RKO (cell line): ENCODE results near the gene TUBB4B.

Experiments used
- DNase-seq: peaks from one replicate; pipeline ENCODE4 v3.0.0-alpha.2; 2016; ENCODE audit warnings: low spot score

TUBB4B gene

DNA sequence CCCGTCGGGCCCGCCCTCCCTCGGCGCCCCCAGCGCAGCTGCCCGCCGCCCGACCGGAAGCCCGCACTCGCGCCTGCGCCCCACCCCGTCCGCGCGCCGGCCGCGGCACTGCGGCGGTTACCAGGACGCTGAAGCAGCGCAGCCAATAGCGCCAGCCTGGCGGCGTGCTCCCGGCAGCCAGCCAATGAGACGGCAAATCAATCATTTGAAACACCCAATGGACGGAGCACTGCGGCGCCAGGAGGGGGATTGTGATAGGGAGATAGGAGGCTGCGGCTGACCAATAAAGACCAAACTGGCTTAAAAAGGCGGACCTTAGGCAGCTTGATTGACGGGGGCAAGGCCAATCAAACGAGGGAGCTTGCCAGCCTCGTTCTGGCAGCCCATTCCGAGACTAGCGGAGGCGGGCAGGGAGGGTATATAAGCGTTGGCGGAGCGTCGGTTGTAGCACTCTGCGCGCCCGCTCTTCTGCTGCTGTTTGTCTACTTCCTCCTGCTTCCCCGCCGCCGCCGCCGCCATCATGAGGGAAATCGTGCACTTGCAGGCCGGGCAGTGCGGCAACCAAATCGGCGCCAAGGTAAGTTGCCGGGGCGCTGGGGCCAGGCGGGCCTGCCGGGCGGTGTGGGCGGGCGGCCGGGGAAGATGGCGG is at the start of gene TUBB4B:
TUBB4B (plus strand) TSS at position 447 of the 649 bp plus-strand sequence; CDS start at position 521, 74 bp downstream.
- DNase-seq: peak; percentile 100

DNA sequence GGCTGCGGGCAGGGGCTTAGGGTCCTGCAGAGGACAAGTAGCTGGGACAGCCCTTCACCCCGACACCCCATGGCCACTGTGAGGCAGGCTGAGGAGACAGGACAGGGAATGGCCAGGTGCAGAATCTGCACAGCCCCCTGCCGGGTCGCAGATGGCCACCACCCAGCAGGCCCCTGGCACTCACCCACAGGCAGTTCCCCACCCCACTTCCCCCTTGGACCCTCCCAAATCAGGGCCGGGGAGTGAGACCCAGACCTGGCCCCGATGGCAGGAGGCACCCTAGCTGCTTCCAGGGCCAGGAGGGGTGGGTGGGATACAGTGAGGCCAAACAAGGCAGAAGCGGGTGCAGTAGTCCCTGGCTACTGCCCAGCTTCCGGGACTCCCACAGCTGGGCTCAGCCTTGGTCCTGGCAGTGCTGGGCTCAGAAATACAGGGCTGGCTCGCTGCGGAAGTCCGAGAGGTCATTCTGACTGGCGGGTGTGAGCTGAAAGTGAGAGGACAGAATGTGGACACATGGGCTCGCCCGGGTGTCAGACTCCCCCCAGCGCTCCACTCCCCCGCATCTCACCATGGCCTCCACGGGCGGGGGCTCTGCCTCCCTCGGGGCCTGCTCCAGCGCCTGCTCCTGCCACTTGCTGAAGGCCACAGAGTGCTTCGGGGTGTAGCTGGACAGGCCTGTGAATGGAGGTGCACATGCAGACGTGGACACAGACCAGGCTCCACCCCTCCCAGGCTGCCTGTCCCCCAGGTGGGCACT is 49.2 kb upstream of the TUBB4B start:
- DNase-seq: no peak

DNA sequence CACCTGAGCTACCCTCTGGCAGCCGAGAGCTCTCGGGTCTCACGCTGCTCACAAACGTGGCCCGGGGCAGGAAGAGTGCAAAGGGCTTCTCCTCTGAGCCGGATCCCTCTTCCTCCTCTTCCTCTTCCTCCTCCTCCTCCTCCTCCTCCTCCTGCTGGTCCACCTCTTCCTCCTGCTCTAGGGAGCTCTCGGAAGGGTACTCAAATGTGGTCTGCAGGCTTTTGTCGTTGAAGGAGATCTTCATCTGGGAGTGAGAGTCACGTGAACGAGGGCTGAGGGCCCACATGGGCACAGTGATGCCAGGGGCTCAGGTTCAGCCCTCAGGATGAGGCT is 48.7 kb upstream of the TUBB4B start:
- no peak for DNase-seq

DNA sequence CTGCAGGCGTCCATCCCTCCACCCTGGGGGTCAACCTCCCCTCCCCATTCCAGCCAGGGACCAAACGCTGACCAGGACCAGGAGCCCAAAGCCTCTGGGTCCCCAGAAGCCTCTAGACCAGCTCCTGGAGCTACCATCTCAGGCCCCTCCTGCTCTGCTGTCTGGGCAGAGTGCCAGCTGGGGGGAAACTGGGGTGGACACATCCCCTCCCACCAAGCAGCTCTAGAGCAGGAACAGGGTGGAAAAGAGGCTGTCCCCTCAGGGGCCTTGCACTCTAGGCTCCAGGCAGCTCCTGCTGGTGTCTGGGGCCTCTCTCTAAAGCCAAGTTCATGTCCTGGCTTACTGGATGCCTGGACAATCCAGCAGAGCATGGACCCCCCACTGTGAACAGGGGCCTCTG is 48.2 kb upstream of the TUBB4B start:
- DNase-seq: no peak

GRCh38 chr9:137193771-137194170 is 47.3 kb upstream of the TUBB4B start:
- no peak for DNase-seq

GRCh38 chr9:137194388-137194787 is 46.7 kb upstream of the TUBB4B start:
- no peak for DNase-seq

DNA sequence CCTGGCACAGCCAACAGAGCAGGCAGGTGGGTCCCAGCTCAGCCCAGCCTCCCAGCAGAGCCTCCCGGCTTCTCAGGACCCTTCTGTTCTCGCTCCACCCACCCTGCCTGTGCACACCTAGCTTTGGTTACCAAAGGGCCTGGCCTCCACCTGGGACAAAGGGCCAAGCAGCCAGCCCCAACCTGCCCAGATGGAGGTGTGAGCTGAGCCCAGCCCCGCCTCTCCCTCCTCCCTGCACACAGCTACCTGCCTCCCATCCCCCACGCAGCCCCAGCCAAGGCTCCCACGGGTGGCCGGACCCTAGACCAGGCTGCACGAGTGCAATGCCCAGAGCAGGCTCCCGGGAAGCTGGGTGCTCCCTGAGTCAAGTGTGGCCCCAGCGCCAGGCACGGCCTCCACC is 46.2 kb upstream of the TUBB4B start:
- no peak for DNase-seq

GRCh38 chr9:137195525-137196220 is 45.4 kb upstream of the TUBB4B start:
- DNase-seq: no peak

DNA sequence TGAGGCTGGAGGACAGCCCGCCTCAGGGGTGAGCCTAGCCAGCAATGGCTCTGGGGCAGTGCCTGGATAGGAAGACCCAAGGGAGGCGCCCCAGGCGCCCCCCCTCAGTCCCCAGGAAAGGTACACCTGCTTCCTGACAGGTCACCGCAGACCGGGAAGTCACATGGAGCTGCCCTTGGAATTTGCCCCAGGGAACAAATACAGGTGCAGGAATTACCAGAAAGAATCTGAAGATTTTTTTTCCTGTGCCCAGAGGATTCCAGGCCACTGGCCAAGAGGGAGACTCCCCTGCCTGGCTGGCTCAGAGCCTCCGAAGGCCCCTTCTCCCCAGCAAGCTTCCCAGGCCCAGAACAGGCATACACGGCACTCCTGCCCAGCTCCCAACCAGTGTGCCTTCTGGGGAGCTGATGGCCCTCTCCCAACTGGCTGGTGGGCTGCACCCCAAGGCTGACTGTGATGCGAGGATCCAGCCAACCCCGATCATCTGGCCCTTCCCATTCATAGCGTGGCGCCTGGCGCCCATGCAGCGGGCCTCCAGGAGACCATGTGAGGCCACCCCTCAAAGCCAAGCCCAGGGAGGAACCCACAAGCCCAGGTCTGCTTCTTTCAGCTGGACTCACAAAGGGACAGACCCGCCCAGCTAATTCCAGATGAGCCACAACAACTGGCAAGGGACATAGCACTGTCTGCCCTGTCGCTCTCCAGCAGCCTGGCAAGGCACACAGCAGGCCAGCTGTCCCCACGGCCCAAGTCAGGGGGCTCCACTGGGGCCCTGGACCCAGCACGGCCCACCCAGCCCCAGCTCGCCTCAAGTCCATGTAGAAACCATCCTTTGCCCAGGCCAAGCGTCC is 42.8 kb upstream of the TUBB4B start:
- no peak for DNase-seq

- peak; percentile 61 for DNase-seq
Observed at GRCh38 chr9:137198902-137199283, 42.2 kb upstream of the TUBB4B start.

DNA sequence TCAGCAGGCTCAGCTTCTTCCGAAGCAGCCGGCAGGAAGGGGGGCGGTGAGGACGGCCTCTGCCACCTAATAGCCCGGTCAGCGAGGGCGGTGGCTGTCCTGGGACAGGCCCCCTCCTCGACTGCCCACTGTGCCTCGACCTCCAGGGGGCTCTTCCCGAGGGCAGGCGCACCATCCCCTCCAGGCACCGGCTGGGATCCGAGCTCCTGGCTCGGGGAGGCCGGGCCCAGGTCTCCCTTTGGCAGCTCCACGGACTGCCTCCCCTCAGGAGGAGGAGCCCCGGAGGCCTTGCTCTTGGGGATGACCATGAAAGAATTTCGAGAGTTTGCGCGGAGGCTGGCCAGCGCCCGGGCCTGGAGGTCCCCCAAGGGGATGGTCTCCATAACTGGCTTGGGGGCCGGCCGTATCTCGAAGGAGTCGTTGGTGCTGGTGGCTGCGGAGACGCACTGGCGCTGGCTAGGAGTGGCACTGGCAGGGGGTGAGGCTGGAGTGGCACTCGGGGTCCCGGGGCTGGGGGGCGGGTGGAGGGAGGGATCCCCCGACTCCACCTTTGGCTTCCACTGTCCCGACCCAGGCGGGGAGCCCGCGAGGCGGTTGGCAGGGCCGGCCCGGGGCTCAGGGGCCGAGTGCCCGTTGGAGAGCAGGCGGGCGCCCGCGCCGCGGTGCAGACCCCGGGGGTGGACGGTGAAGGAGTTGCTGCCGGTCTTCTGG is 41.5 kb upstream of the TUBB4B start:
- DNase-seq: peak; percentile 65

- DNase-seq: peak; percentile 100
Observed at GRCh38 chr9:137200311-137201204, 40.5 kb upstream of the TUBB4B start, which contains the start of gene TPRN. TSS of gene TPRN (minus strand) at chr9:137200741. CDS start at chr9:137200711, 30 bp downstream.

- peak; percentile 53 for DNase-seq
Observed at GRCh38 chr9:137201205-137201868, 39.8 kb upstream of the TUBB4B start.

DNA sequence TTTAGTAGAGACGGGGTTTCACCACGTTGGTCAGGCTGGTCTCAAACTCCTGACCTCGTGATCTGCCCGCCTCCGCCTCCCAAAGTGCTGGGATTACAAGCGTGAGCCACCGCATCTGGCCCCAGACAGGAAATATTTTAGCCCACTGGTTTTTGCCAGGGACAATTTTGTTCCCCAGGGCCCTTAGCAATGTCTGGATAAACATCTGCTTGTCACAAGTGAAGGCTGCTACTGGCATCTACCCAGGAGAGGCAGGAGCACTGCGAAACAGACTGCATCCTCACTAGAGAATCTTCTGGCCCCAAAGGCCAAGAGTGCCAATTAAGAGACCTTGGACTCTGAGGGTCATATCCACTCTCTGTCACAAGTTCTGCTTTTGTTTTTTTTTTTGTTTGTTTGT is 38.1 kb upstream of the TUBB4B start:
- DNase-seq: no peak

DNA sequence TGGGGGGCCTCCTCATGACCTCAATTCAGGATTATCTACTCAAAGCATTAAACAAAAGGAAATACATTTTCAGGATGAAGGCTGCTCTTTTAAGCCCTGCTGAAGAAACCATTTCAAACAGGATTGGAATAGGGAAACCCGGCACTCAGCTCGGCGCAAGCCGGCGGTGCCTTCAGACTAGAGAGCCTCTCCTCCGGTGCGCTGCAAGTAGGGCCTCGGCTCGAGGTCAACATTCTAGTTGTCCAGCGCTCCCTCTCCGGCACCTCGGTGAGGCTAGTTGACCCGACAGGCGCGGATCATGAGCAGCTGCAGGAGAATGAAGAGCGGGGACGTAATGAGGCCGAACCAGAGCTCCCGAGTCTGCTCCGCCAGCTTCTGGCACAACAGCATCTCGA is 36.4 kb upstream of the TUBB4B start:
- no peak for DNase-seq

- peak; percentile 93 for DNase-seq
Observed at GRCh38 chr9:137205126-137206069, 35.7 kb upstream of the TUBB4B start, which contains the start of the genes NDOR1 and TMEM203. TSS of gene NDOR1 (plus strand) at chr9:137205700. CDS start at chr9:137205778, 78 bp downstream. TSS of gene TMEM203 (minus strand) at chr9:137205648. CDS start at chr9:137205414, 234 bp downstream.

DNA sequence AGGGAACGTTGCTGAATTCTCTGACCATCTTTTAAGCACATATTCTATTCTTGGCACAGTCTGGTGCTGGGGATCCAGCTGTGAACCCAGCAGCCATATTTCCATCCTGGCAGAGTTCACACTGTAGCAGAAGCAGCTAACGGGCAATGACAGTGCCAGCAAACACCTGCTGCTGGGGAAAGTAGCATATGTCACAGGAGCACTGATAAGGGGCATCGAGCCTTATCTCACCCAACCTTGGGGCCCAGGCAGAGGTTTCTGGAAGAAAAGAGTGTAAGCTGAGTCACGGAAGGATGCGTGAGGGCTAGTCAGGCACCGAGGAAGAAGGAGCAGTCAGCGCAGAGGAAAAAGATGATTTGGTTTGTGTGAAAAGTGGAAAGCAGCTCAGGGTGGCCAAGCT is 34.5 kb upstream of the TUBB4B start:
- DNase-seq: no peak

DNA sequence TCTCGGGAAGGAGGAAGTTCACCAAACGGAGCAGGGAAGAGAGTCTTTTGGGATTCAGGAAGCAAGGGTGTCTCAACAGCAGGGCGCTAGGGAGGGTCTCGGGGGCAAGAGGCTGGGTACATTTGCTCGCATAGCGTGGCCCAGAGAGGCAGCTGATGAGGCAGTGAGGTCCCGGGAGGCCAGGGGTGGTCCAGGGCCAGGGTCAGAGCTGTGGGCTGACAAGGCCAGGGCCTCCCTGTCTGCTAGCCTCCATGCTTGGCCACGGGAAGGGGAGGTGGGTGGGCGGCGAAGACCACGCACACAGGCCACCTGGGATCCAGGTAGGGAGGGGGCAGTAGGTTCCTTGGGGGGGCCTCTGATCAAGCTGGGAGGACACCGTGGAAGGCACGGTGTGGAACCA is 29.6 kb upstream of the TUBB4B start:
- no peak for DNase-seq

DNA sequence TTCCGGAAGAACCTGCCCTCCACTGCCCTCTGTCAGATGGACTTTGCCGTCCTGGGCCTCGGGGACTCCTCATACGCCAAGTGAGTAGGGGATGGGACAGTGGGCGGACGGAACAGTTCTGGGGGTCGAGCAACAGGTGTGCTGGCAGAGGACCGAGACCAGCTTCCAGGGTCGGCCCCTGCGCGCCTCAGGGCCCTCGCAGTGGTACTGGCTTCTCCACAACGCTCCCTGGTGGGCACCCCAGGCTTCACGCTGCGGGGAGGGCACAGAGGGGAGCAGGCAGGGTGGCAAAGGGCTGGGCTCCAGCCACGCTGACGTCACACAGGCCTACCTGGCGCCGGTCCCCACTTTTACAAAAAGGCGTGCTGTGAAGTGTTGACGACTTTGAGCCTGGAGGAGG is 28.6 kb upstream of the TUBB4B start:
- no peak for DNase-seq
